NCI-H524 treated with DMSO at 0.1 percent for 48 hours (cell line): Measurements from ENCODE around the gene TRERF1.

Source experiments
- DNase-seq: peaks from one replicate; lab custom pipeline; 2025; lab: John Stamatoyannopoulos, UW

Gene TRERF1

DNA sequence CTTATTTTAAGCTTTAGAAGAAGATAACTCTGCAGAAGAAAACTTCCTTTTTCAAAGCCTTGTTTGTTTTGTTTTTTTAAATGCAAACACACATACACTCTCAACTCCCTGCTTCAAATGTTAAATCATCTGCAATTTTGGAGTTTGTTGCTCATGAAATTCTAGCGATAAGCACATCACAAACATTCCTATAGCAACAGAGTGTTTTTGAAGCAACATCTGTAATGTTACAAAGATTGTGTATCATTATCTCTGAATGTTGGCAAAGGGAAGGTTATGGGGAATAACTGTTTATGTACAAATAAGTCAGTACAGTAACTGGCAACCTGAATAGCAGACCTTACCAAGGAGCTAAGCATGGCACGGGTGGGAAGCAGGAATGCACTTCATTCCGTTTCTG is 149.3 kb downstream of the TRERF1 start:
- no peak for DNase-seq

GRCh38 chr6:42301986-42302385 is 149.7 kb downstream of the TRERF1 start:
- no peak for DNase-seq

DNA sequence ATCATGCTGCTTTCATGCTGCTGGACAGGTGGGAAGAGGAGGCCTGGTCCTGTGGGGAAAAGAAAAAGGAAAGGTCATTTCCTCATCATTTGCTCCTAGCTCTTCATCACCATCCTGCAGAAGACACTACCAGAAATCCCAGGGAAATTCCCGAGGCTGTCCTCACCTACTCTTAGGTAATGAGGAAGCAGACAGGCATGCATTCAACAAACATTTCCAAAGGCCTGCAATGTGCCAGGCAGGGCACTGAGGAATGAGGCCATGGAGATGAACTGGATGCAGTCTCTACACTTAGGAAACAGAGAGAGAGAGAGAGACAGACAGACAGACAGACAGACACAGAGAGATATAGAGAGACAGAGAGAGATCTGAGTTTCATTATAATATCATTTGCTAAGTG is 151.0 kb downstream of the TRERF1 start:
- DNase-seq = no peak

- DNase-seq = no peak
These were observed 151.5 kb downstream of the TRERF1 start for GRCh38 chr6:42300185-42300584.

- DNase-seq = no peak
These were observed 154.1 kb downstream of the TRERF1 start for GRCh38 chr6:42297661-42298060.

GRCh38 chr6:42296614-42297013 is 155.1 kb downstream of the TRERF1 start:
- no peak for DNase-seq

GRCh38 chr6:42295677-42296076 is 156.0 kb downstream of the TRERF1 start:
- no peak for DNase-seq

- no peak for DNase-seq
These were observed 156.5 kb downstream of the TRERF1 start for GRCh38 chr6:42295181-42295580.

GRCh38 chr6:42294759-42295158 is 157.0 kb downstream of the TRERF1 start:
- DNase-seq = no peak

DNA sequence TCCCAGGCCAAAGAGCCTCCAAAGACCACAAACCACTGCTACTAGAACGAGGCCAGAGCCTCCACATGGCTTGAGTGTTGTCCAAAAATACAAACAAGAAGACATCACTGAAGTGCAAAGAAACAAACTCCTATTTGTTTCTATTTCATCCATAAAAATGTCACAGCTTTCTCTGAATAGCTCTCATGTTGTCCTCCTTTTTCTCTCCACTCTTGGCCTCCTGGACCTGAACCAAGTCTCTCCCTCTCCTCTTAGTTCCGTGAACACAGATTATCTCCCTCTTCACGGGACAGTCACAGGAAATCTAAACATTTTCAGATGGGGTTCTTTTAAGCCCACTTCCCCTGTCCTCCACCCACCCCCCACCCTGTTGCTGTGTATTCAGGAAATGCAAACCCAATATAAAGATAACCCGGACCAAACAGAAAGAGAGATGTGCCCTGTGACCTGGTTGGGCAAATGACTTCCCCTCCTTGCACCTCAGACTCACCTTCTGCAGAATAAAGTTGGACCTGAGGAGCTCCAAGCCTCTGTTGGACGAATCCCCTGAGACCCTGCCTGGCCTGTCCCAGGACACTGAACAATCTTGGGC is 158.2 kb downstream of the TRERF1 start:
- DNase-seq = no peak

DNA sequence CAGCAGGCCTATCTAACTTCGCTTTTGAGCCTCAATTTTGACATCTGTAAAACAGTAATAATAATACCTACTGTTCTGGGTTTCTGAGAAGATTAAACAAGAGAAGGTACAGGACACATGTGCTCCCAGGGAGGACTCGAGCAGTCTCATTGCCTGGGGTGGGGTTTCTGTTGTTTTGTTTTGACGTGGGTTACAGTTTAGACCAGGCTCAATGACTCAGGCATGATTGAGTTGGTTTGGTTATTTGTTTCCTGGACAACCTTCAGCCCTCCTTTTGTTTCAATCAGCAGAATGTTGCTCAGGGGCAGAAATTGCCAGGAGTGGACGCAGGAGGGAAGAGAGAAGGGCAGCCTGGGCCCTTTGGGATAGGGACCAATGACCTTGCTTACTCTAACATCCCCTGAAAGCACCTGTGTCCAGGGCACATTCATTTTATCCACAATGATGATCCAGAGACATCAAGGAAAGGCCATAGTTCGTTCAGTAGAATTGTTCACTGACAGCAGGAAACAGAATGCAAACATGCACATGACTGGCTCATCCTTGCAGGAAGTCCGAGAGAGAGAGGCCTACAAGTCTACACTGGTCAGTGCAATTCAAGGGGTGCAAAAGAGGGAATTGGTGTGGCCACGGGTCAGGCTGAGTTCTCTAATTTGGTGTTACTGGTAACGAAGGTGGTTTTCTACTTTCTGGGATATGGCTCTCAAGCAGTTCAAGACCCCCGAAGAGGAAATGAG is 159.6 kb downstream of the TRERF1 start:
- DNase-seq = no peak

DNA sequence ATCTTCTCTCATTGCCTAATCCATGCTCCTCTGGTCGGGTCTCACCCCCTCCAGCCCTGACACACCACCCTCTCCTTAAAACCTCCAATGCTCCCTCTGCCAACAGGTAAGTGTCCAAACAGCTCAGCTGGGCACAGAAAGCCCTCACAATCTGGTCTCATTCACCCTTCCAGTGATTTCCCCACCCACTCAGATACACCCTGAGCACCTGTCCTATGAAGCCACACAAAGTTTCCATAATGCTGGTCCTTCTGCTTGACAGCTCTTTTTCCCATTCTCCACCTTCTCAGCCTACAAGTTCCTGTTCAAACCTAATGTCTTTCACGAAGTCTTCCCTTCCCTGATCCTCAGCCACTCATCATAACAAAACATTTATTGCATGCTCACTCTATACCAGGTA is 164.0 kb downstream of the TRERF1 start:
- DNase-seq = no peak

DNA sequence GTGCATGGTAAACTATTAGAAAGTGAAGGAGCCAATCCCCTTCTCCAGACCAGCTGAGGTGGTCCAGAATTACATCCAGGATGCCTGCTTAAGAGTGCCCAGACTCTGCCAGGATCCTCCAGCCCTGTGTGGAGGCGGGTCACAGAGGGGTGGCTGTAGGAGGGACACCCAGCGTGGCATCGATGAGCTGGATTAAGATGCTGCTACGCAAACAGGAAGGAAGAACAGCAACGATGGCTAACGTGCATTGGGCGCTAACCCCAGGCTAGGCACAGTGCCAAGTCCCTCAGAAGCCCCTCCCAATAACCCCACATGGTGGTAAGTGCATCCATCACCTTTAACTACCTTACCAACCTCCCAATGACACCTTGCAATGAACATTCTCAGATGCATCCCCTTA is 170.2 kb downstream of the TRERF1 start:
- no peak for DNase-seq

- DNase-seq = no peak
These were observed 170.7 kb downstream of the TRERF1 start for GRCh38 chr6:42280966-42281533.

- DNase-seq = no peak
These were observed 171.6 kb downstream of the TRERF1 start for GRCh38 chr6:42279966-42280629.

- no peak for DNase-seq
These were observed 172.5 kb downstream of the TRERF1 start for GRCh38 chr6:42279144-42279781.

- DNase-seq = no peak
These were observed 173.4 kb downstream of the TRERF1 start for GRCh38 chr6:42278131-42278853.

- DNase-seq = no peak
These were observed 175.5 kb downstream of the TRERF1 start for GRCh38 chr6:42276034-42276890.

DNA sequence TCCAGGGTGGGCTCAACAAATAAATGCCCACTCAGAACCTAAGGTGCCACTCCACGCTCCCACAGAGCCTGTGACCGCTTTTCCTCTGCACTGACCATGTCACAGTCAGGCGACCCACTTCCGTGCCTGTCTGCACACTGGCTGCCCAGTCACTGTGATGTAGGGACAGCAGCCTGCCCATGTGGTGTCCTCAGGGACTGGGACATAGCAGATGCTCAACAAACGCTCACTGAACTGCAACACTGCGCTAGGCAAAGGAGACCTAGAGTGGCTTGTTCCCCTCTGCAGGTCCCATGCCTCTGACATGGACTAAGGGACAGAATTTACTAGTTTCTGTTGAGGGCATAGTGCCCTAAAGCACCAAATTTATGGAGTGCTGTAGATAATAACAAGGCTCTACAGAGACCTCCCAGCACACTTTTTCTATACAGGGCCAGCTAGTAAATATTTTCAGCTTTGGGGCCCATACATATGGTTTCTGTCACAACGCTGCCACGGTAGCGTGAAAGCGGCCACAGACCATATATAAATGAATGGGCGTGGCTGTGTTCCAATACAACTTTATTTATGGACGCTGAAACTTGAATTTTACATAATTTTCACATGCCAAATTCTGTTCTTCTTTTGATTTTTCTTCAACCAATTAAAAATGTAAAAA is 176.2 kb downstream of the TRERF1 start:
- no peak for DNase-seq

DNA sequence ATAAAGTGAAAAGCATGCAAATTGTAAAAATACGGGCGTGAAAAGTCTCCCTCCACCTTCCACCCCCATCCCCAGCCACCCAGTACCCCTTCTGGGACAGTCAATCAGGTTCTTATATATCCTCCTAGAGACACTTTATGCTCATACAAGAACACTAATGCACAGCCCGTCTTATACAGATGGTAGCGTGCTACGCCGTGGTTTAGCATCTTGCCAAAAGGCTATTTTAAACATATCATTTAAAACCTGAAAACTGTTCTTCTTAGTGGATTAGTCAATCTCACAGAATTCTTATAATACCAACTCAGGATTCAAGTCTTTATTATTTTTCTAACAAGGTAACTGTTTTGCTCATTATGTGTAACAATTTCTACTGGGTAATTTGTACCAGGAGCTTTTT is 176.8 kb downstream of the TRERF1 start:
- DNase-seq = no peak
